ENCODE data around the gene AP3D1. TPM values are rescaled to one million over a fixed set of nuclear protein-coding genes. Genes with fewer than 3 reads are reported as not detected.

Gene AP3D1
- total RNA-seq, 1 donor from 2014 or later = 63.4 TPM

- peak; percentile 60 for ATAC-seq
Observed at GRCh38 chr19:2050991-2051772, 100.2 kb downstream of the AP3D1 start, which contains the start of gene MKNK2. Gene MKNK2 (minus strand): TSS chr19:2051244. CDS start chr19:2050851, 393 bp downstream.

More at GRCh38 chr19:2050991-2051772, 100.2 kb downstream of the AP3D1 start, which contains the start of gene MKNK2:
- DNase-seq (ENCODE audit: low spot score) = peak; percentile 95

Other genes with a start within 250 kb of the AP3D1 start
- gene ADAT3, start 246.2 kb downstream of the AP3D1 start, total RNA-seq = 4.5 TPM
- 23.9 TPM for gene SCAMP4, start 246.2 kb downstream of the AP3D1 start, total RNA-seq
- gene CSNK1G2, start 210.4 kb downstream of the AP3D1 start, total RNA-seq = 21.8 TPM
- 25.9 TPM for gene BTBD2, start 135.9 kb downstream of the AP3D1 start, total RNA-seq
- gene MKNK2, start 100.3 kb downstream of the AP3D1 start, total RNA-seq = 149 TPM
- 11.2 TPM for gene MOB3A, start 55.2 kb downstream of the AP3D1 start, total RNA-seq
- gene IZUMO4, start 54.7 kb downstream of the AP3D1 start, total RNA-seq = 5.2 TPM
- gene DOT1L, start 12.4 kb upstream of the AP3D1 start, total RNA-seq = 17.2 TPM
- gene PLEKHJ1, start 84.8 kb upstream of the AP3D1 start, total RNA-seq = 41.3 TPM
- 19.0 TPM for gene SF3A2, start 85.3 kb upstream of the AP3D1 start, total RNA-seq
- 0.93 TPM for gene AMH, start 97.8 kb upstream of the AP3D1 start, total RNA-seq
- gene JSRP1, start 104.9 kb upstream of the AP3D1 start, total RNA-seq = 0.18 TPM
- gene PEAK3, start 130.6 kb upstream of the AP3D1 start, total RNA-seq = 0.28 TPM
- not detected for gene LINGO3, start 156.6 kb upstream of the AP3D1 start, total RNA-seq
- gene LSM7, start 177.0 kb upstream of the AP3D1 start, total RNA-seq = 27.8 TPM
- 45.0 TPM for gene SPPL2B, start 177.1 kb upstream of the AP3D1 start, total RNA-seq
- 7.5 TPM for gene TMPRSS9, start 208.7 kb upstream of the AP3D1 start, total RNA-seq

Data from left lobe of liver (tissue), 2 donors.